H9 (cell line): ENCODE results near the gene USP20. TPM values are rescaled to one million over a fixed set of nuclear protein-coding genes. Genes with fewer than 3 reads are reported as not detected.

Source experiments
- DNase-seq: peaks from one replicate; pipeline ENCODE4 v3.0.0-alpha.2; 2017
- H2AFZ ChIP-seq: one replicate; pipeline ENCODE4 v1.6.1; 2013; ENCODE audit warnings: mild to moderate bottlenecking, low read length, control low read depth, moderate library complexity
- H2AK5ac ChIP-seq: 2 replicates; pipeline ENCODE4 v1.6.1; 2013; ENCODE audit warnings: low read length, control low read depth, mixed read lengths; ENCODE audit not compliant: insufficient read length
- H2BK120ac ChIP-seq: one replicate; pipeline ENCODE4 v1.6.1; 2013; ENCODE audit warnings: low read depth, mild to moderate bottlenecking, low read length, control low read depth, inconsistent platforms; ENCODE audit not compliant: poor library complexity, severe bottlenecking
- H2BK12ac ChIP-seq: 2 replicates; pipeline ENCODE4 v1.6.1; 2013; ENCODE audit warnings: low read length, control low read depth, mixed read lengths, low read depth; ENCODE audit not compliant: insufficient read length
- H2BK15ac ChIP-seq: 2 replicates; pipeline ENCODE4 v1.6.1; 2013; ENCODE audit warnings: low read depth, low read length, control low read depth
- H2BK20ac ChIP-seq: one replicate; pipeline ENCODE4 v1.6.1; 2013; ENCODE audit warnings: low read depth, mild to moderate bottlenecking, low read length, control low read depth, inconsistent platforms; ENCODE audit not compliant: poor library complexity, severe bottlenecking
- H2BK5ac ChIP-seq: 2 replicates; pipeline ENCODE4 v1.6.1; 2013; ENCODE audit warnings: low read length, control low read depth, mixed read lengths; ENCODE audit not compliant: insufficient read length
- H3K14ac ChIP-seq: 2 replicates; pipeline ENCODE4 v1.6.1; 2013; ENCODE audit warnings: low read length, control low read depth; ENCODE audit not compliant: insufficient read depth
- H3K18ac ChIP-seq: 2 replicates; pipeline ENCODE4 v1.6.1; 2013; ENCODE audit warnings: low read depth, mild to moderate bottlenecking, mixed read lengths, low read length, control low read depth; ENCODE audit not compliant: insufficient read length
- H3K23ac ChIP-seq: 2 replicates; pipeline ENCODE4 v1.6.1; 2013; ENCODE audit warnings: low read length, control low read depth, mixed read lengths, low read depth; ENCODE audit not compliant: insufficient read length
- H3K23me2 ChIP-seq: 2 replicates; pipeline ENCODE4 v1.6.1; 2013; ENCODE audit warnings: low read depth, mild to moderate bottlenecking, mixed read lengths, low read length, control low read depth; ENCODE audit not compliant: insufficient read length, poor library complexity, severe bottlenecking
- H3K27ac ChIP-seq: 2 replicates; pipeline ENCODE4 v1.5.1; 2013; ENCODE audit warnings: low read length, control low read depth, mixed read lengths, low read depth; ENCODE audit not compliant: insufficient read length
- H3K27me3 ChIP-seq: 2 replicates; pipeline ENCODE4 v1.6.1; 2013; ENCODE audit warnings: low read length, control low read depth, inconsistent platforms; ENCODE audit not compliant: insufficient read depth
- H3K4ac ChIP-seq: 2 replicates; pipeline ENCODE4 v1.6.1; 2013; ENCODE audit warnings: low read depth, mild to moderate bottlenecking, control low read depth, inconsistent platforms, low read length, moderate library complexity
- H3K4me1 ChIP-seq: 2 replicates; pipeline ENCODE4 v1.6.1; 2013; ENCODE audit warnings: low read length, control low read depth, inconsistent platforms; ENCODE audit not compliant: insufficient read depth
- H3K4me2 ChIP-seq: 2 replicates; pipeline ENCODE4 v1.6.1; 2013; ENCODE audit warnings: low read length, control low read depth, mixed read lengths; ENCODE audit not compliant: insufficient read length, insufficient read depth
- H3K56ac ChIP-seq: 2 replicates; pipeline ENCODE4 v1.6.1; 2013; ENCODE audit warnings: low read depth, mild to moderate bottlenecking, mixed read lengths, low read length, control low read depth; ENCODE audit not compliant: insufficient read length
- H3K79me1 ChIP-seq: 2 replicates; pipeline ENCODE4 v1.6.1; 2013; ENCODE audit warnings: low read depth, mild to moderate bottlenecking, moderate library complexity, low read length, control low read depth, inconsistent platforms; ENCODE audit not compliant: insufficient read depth, poor library complexity, severe bottlenecking
- H3K79me2 ChIP-seq: 2 replicates; pipeline ENCODE4 v1.6.1; 2013; ENCODE audit warnings: low read length, control low read depth, inconsistent platforms; ENCODE audit not compliant: insufficient read depth
- H3K9ac ChIP-seq: 2 replicates; pipeline ENCODE4 v1.6.1; 2013; ENCODE audit warnings: low read length, control low read depth, mixed read lengths; ENCODE audit not compliant: insufficient read length; ENCODE audit errors: extremely low read depth
- H3K9me3 ChIP-seq: one replicate; pipeline ENCODE4 v1.6.1; 2013; ENCODE audit warnings: low read depth, low read length, inconsistent platforms; ENCODE audit not compliant: control insufficient read depth
- H3T11ph ChIP-seq: one replicate; pipeline ENCODE4 v1.6.1; 2013; ENCODE audit warnings: mild to moderate bottlenecking, low read length, control low read depth, inconsistent platforms
- H4K20me1 ChIP-seq: one replicate; pipeline ENCODE4 v1.6.1; 2013; ENCODE audit not compliant: control insufficient read depth, insufficient read length, insufficient read depth
- H4K5ac ChIP-seq: 2 replicates; pipeline ENCODE4 v1.6.1; 2013; ENCODE audit warnings: low read depth, mild to moderate bottlenecking, mixed read lengths, low read length, control low read depth; ENCODE audit not compliant: insufficient read length
- H4K8ac ChIP-seq: replicated peaks from 2 replicates; pipeline ENCODE4 v1.6.1; 2013; ENCODE audit warnings: low read length, control low read depth, mixed read lengths, low read depth; ENCODE audit not compliant: insufficient read length
- H4K91ac ChIP-seq: 2 replicates; pipeline ENCODE4 v1.6.1; 2013; ENCODE audit warnings: low read depth, mild to moderate bottlenecking, moderate library complexity, mixed read lengths, low read length, control low read depth; ENCODE audit not compliant: insufficient read length
- H3K27ac Mint-ChIP-seq, 3 experiments: 2 replicates in 2 of 3; 3 replicates in 1 of 3; pipeline ENCODE4 v1.8.0; 2020 to 2021; ENCODE audit warnings: mixed read lengths in 3 of 3, mild to moderate bottlenecking in 1 of 3, moderate library complexity in 1 of 3
- H3K27me3 Mint-ChIP-seq: 2 replicates; pipeline ENCODE4 v1.8.0; 2021; ENCODE audit warnings: low read depth, mild to moderate bottlenecking, moderate library complexity, mixed read lengths
- H3K36me3 Mint-ChIP-seq, 3 experiments: 2 replicates in 2 of 3; 3 replicates in 1 of 3; pipeline ENCODE4 v1.8.0; 2020 to 2021; ENCODE audit warnings: low read depth in 3 of 3, mixed read lengths in 3 of 3; ENCODE audit not compliant: insufficient read depth in 1 of 3
- H3K4me1 Mint-ChIP-seq, 2 experiments: 2 replicates each; pipeline ENCODE4 v1.8.0; 2020; ENCODE audit warnings: mixed read lengths in 2 of 2
- H3K4me3 Mint-ChIP-seq, 2 experiments: 2 replicates in 1 of 2; 3 replicates in 1 of 2; pipeline ENCODE4 v1.8.0; 2020 to 2021; ENCODE audit warnings: mild to moderate bottlenecking in 2 of 2, mixed read lengths in 2 of 2, moderate library complexity in 1 of 2
- H3K9me3 Mint-ChIP-seq, 2 experiments: 2 replicates in 1 of 2; 3 replicates in 1 of 2; pipeline ENCODE4 v1.8.0; 2020; ENCODE audit warnings: mild to moderate bottlenecking in 2 of 2, mixed read lengths in 2 of 2, moderate library complexity in 1 of 2
- WGBS: extraction: QIAGEN DNeasy Blood & Tissue Kit; methylation state at CpG from one replicate; pipeline ENCODE4 v1.1.7; 2013; ENCODE audit warnings: missing lambda C conversion rate, low lambda C conversion rate, mixed read lengths; ENCODE audit not compliant: insufficient read length; ENCODE audit errors: extremely low coverage; 5-methylcytosine and 5-hydroxymethylcytosine counted together
- total RNA-seq: library from RNA; stranded (reverse); gene quantifications from 2 replicates; pipeline ENCODE4 v1.2.1, GENCODE V29; 2021
- TF ChIP-seq, protein P1 (sequence below): fragments of 200-600 bp; sonication (generic); conservative IDR thresholded peaks from 3 replicates; pipeline ENCODE4 v1.8.0; 2021; ENCODE audit warnings: antibody characterized with exemption, mild to moderate bottlenecking

Gene USP20
- total RNA-seq, 1 experiment from 2014 or later: 20.9 TPM

DNA sequence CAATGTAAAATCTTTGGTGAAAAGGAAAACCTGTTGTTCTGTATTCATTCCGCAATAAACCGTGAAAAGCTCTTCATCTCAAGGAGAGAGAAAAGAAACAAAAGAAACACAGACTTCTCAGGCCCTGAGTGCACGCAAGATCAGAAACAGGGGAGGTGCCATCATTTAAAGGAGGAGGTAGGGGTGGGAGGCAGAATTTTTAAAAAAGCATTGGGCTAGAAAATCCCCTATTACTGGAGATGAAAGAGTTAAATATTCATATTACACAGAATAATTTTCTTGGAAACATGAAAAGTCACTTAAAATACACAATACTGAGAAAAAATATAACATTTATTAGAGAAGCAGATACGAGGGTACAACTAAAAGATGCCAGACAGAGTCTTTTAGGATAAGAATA, 56.3 kb downstream of the USP20 start:
- Mint-ChIP-seq H3K9me3 (no peaks in the 10 kb centered on the region), H3K27me3 (no peaks in the 10 kb centered on the region), H3K4me1 (peaks cover 34 to 38% of the 10 kb centered on the region in 2 experiments), H3K27ac (no peak overlapping the region; a peak in 1 of 7 replicates), H3K36me3 (peaks cover 14 to 27% (median 22%) of the 10 kb centered on the region in 3 experiments), H3K4me3 (no peak overlapping the region)
- H3K79me2 ChIP-seq: no peaks in the 10 kb centered on the region
- no peak overlapping the region for H3K9ac ChIP-seq
- H3K23ac ChIP-seq: no peak overlapping the region
- H3K14ac ChIP-seq: no peak overlapping the region
- WGBS: no CpG with 5 or more reads among the region's 4 CpGs
- no peak overlapping the region for H2BK12ac ChIP-seq
- H2AFZ ChIP-seq: no peak overlapping the region
- H2BK120ac ChIP-seq: no peak overlapping the region
- H4K5ac ChIP-seq: no peak overlapping the region
- no peak overlapping the region for H2BK5ac ChIP-seq
- TF ChIP-seq, protein P1, sequence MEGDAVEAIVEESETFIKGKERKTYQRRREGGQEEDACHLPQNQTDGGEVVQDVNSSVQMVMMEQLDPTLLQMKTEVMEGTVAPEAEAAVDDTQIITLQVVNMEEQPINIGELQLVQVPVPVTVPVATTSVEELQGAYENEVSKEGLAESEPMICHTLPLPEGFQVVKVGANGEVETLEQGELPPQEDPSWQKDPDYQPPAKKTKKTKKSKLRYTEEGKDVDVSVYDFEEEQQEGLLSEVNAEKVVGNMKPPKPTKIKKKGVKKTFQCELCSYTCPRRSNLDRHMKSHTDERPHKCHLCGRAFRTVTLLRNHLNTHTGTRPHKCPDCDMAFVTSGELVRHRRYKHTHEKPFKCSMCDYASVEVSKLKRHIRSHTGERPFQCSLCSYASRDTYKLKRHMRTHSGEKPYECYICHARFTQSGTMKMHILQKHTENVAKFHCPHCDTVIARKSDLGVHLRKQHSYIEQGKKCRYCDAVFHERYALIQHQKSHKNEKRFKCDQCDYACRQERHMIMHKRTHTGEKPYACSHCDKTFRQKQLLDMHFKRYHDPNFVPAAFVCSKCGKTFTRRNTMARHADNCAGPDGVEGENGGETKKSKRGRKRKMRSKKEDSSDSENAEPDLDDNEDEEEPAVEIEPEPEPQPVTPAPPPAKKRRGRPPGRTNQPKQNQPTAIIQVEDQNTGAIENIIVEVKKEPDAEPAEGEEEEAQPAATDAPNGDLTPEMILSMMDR: no peak
- H3K79me1 ChIP-seq: no peaks in the 10 kb centered on the region
- peaks cover 3% of the 10 kb centered on the region; the same call in 1 of the 2 replicates for H3K4me1 ChIP-seq
- no peak overlapping the region for H3K18ac ChIP-seq
- H3K27ac ChIP-seq: no peak overlapping the region
- H4K91ac ChIP-seq: no peak overlapping the region
- no peak overlapping the region for H2BK20ac ChIP-seq
- H3K4ac ChIP-seq: no peak overlapping the region
- H4K20me1 ChIP-seq: no peaks in the 10 kb centered on the region
- no peaks in the 10 kb centered on the region for H3K9me3 ChIP-seq
- no peaks in the 10 kb centered on the region for H3K27me3 ChIP-seq
- no peak overlapping the region for H4K8ac ChIP-seq
- no peak overlapping the region for H2BK15ac ChIP-seq
- H3K4me2 ChIP-seq: no peak overlapping the region
- H3K56ac ChIP-seq: no peak overlapping the region
- no peak for DNase-seq
- no peak overlapping the region for H3T11ph ChIP-seq
- H2AK5ac ChIP-seq: no peak overlapping the region
- no peaks in the 10 kb centered on the region for H3K23me2 ChIP-seq
